GM10266 (cell line): ENCODE data around the gene RITA1.

Experiments used
- DNase-seq: peaks from one replicate; pipeline ENCODE4 v3.0.0; 2012; ENCODE audit errors: extremely low spot score
- CTCF ChIP-seq: IDR thresholded peaks from 2 replicates; pipeline ENCODE4 v1.5.1; 2012; ENCODE audit warnings: mild to moderate bottlenecking, low read depth; ENCODE audit not compliant: control insufficient read depth, insufficient read depth; ENCODE audit errors: missing control alignments

The RITA1 gene

GRCh38 chr12:113211160-113211559, 25.6 kb downstream of the RITA1 start:
- no peak for TF ChIP-seq CTCF
- no peak for DNase-seq

DNA sequence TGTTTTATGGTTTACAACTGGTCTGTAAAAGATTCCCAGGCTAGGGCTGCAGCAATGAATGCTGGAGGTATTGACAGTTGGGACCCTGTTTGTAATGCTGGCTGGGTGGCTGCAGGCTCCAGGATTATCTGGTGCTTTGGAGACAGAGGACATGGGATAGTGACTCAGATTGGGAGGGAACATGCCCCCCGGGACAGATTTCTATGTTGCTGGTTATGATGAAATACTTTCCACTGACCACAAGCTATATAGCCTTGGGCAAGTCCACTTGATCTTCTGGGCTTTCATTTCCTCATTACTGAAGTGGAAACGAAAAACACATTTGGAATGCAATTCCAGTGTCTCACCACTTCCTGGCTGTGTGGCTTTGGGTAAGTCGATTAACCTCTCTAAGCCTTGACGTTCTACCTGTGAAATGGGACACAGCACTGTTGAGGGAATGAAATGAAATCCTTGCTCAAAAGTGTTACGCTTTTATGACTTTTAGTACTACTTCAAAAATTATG, 29.4 kb downstream of the RITA1 start:
- no peak for DNase-seq

DNA sequence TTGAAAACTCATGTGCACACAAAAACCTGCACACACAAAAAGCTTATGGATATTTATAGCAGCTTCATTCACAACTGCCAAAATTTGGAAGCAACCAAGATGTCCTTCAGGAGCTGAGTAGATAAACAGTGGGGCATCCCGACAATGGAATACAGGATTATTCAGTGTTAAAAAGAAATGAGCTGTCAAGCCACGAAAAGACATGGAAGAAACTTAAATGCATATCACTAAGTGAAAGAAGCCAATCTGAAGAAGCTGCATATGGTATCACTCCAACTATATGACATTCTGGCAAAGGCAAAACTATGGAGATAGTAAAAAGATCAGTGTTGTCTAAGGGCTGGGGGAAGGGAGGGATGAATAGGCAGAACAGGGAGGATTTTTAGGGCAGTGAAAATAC, 30.5 kb downstream of the RITA1 start:
- TF ChIP-seq CTCF = no peak
- no peak for DNase-seq

More for the DNA sequence above, 29.4 kb downstream of the RITA1 start:
- no peak for TF ChIP-seq CTCF

DNA sequence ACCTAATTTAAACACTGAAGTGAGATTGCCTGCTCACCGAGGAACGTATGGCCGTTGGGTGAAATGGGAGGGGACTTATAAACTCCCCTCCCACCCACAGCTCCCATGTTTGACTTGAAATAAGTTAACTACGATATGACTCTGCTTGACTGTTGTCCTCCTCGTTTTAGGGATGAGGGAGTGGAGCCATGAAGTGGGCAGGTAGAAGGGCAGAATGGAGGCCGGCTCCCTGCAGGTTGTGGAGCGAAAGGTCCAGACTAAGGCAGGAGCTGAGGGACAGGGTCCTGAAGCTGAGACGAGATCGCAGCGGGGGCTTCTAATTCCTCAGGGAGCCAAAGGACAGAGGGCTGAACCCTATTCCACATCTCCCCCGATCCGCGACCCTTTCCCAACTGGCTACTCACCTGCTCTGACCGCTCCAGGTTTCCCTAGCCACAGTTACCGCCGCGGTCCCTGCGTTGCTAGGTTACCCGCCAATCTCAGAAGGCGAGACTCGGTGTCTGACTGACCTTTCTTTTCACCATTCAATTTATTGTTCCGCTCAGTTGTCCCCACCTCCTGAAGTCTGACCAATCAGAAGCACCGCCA, 35.2 kb downstream of the RITA1 start:
- TF ChIP-seq CTCF = no peak
- DNase-seq = no peak

GRCh38 chr12:113221181-113221996, 35.9 kb downstream of the RITA1 start, which contains the start of gene TPCN1:
Gene TPCN1 (plus strand): TSS chr12:113221464. CDS start chr12:113226853, 5,389 bp downstream.
- TF ChIP-seq CTCF = no peak
- peak; percentile 97 for DNase-seq

GRCh38 chr12:113221997-113222729, 36.6 kb downstream of the RITA1 start:
- TF ChIP-seq CTCF = no peak
- DNase-seq = no peak
